Thymus (tissue), 11 donors: ENCODE results near the gene GSTA5. TPM values are rescaled to one million over a fixed set of nuclear protein-coding genes. Genes with fewer than 3 reads are reported as not detected.
"Not testable (repeated sequence)": the region's sequence is repeated elsewhere in the genome, so short reads cannot be mapped to it uniquely, and the experiment has no call there.

Source experiments
- DNase-seq, 9 donors: peaks; one replicate each; pipeline ENCODE4 v3.0.0-alpha.2; 2013; ENCODE audit warnings: low spot score in 9 of 9, low read depth in 6 of 9, missing footprints in 1 of 9
- H3K27ac ChIP-seq, 2 donors: one replicate each; pipeline ENCODE4 v1.5.1; 2013; ENCODE audit warnings: control low read depth in 1 of 2, low read depth in 1 of 2, low read length in 1 of 2, mild to moderate bottlenecking in 1 of 2, moderate library complexity in 1 of 2
- H3K27me3 ChIP-seq, 2 donors: one replicate each; pipeline ENCODE4 v1.5.1; 2013; ENCODE audit warnings: low read length in 1 of 2; ENCODE audit not compliant: control insufficient read depth in 2 of 2, insufficient read depth in 1 of 2
- H3K36me3 ChIP-seq, 2 donors: one replicate each; pipeline ENCODE4 v1.5.1; 2013; ENCODE audit warnings: low read length in 1 of 2, mild to moderate bottlenecking in 1 of 2, moderate library complexity in 1 of 2; ENCODE audit not compliant: control insufficient read depth in 2 of 2, insufficient read depth in 2 of 2
- H3K4me1 ChIP-seq, 2 donors: one replicate each; pipeline ENCODE4 v1.5.1; 2013; ENCODE audit warnings: low read length in 2 of 2; ENCODE audit not compliant: control insufficient read depth in 2 of 2, insufficient read depth in 2 of 2
- H3K4me3 ChIP-seq, 2 donors: one replicate each; pipeline ENCODE4 v1.5.1; 2013; ENCODE audit warnings: low read length in 2 of 2, control low read depth in 1 of 2, mild to moderate bottlenecking in 1 of 2
- H3K9me3 ChIP-seq, 2 donors: one replicate each; pipeline ENCODE4 v1.5.1; 2013; ENCODE audit warnings: low read length in 1 of 2, mild to moderate bottlenecking in 1 of 2; ENCODE audit not compliant: control insufficient read depth in 2 of 2, insufficient read depth in 1 of 2
- WGBS: extraction: QIAGEN DNeasy Blood & Tissue Kit; methylation state at CpG from one replicate; pipeline ENCODE4 v1.1.7; 2013; 5-methylcytosine and 5-hydroxymethylcytosine counted together
- polyA plus RNA-seq: library from polyadenylated mRNA; stranded (reverse); fragments of 200-250 nt; gene quantifications from one replicate; pipeline ENCODE4 v1.2.3, GENCODE V29; 2013
- total RNA-seq: library from RNA; stranded (reverse); fragments of 120-200 nt; gene quantifications from one replicate; pipeline ENCODE4 v1.2.4, GENCODE V29; 2013
- donor health status: healthy.

The GSTA5 gene
- total and polyA plus RNA-seq, 2 donors: not detected

- Histone ChIP-seq H3K27me3 (peaks cover 0 to 2% of the 10 kb centered on the region in 2 donors), H3K4me1 (no peaks in the 10 kb centered on the region), H3K4me3 (no peak overlapping the region), H3K27ac (no peak overlapping the region), H3K36me3 (no peaks in the 10 kb centered on the region), H3K9me3 (no peaks in the 10 kb centered on the region)
- WGBS: 92% methylated on average over 1 of the region's 1 CpG
- no peak for DNase-seq
Observed at GRCh38 chr6:52846002-52846401, 5.4 kb upstream of the GSTA5 start.

- no peak for DNase-seq
- WGBS: 97% methylated on average over 4 of the region's 4 CpGs
- Histone ChIP-seq H3K4me1 (no peaks in the 10 kb centered on the region), H3K27me3 (no peaks in the 10 kb centered on the region), H3K36me3 (no peaks in the 10 kb centered on the region), H3K27ac (no peak overlapping the region), H3K4me3 (no peak overlapping the region), H3K9me3 (no peaks in the 10 kb centered on the region)
Observed at GRCh38 chr6:52843605-52844004, 3.0 kb upstream of the GSTA5 start.

DNA sequence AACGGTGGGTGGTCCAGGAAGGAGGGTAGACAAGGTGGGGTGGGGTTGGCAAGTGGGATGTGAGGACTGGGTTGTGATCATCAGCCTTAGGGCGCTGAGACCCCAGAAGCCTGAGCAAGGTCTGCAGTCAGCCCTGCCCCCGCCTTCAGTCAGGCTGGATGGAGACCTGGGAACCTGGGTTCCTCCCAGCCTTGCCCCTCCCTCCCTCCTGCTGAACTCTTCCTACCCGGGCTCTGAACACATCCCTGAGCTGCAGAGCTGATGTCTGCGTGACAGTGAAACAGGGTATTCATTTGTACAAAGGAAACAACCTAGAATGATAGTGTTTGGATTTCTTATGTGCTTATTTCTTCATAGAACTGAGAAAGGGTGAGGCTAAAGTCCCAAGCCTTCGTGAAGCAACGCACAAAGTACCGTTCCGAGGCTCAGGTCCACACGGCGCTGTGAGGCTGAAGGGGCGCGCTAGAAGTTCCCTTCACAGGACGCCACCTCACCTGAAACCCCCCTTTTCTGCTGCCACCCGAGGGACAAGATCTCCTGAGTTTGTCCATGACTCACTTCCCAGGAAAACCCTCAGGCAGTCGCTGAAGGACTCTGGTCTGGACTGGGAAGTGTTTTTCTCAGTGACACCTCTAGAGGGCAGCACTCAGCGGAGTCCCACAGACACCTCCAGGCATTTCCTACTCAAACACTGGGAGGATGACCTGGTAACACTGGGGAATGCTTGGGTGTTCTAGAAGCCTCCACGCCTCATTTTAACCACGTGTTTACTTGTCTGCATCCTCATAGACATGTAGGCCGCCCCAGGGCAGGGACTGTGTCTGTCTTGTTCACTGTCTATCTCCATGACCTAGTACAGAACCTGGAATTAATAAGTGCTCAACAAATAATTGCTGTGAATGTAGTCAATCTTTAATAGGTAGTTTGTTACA, 1.2 kb downstream of the GSTA5 start:
- no peaks in the 10 kb centered on the region for H3K9me3 ChIP-seq
- DNase-seq: peak in 7 of 9 donors; percentile 11 to 53 (median 15)
- WGBS: 67% methylated on average over 20 of the region's 20 CpGs
- no peaks in the 10 kb centered on the region for H3K36me3 ChIP-seq
- no peaks in the 10 kb centered on the region for H3K27me3 ChIP-seq
- no peaks in the 10 kb centered on the region for H3K4me1 ChIP-seq
- no peak overlapping the region for H3K27ac ChIP-seq
- no peak overlapping the region for H3K4me3 ChIP-seq

GRCh38 chr6:52834481-52834880, 6.1 kb downstream of the GSTA5 start:
- H3K27me3 ChIP-seq: no peaks in the 10 kb centered on the region
- WGBS: 98% methylated on average over 1 of the region's 1 CpG
- H3K27ac ChIP-seq: no peak overlapping the region
- DNase-seq: no peak
- H3K36me3 ChIP-seq: no peaks in the 10 kb centered on the region
- no peaks in the 10 kb centered on the region for H3K4me1 ChIP-seq
- H3K9me3 ChIP-seq: no peaks in the 10 kb centered on the region
- no peak overlapping the region for H3K4me3 ChIP-seq

DNA sequence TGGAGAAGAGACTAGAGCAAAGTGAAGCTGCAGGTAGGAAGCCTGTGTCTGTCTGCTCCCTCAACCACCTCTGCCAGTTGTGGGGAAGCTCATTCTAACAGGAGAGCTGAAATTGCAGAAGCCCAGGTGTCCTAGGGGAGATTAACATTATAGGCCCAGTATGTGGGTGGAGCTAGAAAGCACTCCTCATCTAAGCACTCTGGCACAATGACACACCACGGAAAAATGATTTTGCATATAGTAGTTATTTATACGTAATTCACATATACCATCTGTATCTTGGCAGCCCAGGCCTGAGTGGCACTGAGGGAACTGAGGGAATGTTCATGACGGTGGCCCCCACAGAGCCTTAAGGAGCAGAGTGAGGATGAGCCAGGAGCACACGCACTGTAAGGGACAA, 9.7 kb downstream of the GSTA5 start:
- not testable (repeated sequence) for H3K27ac ChIP-seq, H3K36me3 ChIP-seq, H3K4me3 ChIP-seq, H3K9me3 ChIP-seq, H3K27me3 ChIP-seq, DNase-seq, H3K4me1 ChIP-seq
- WGBS: 97% methylated on average over 4 of the region's 4 CpGs

DNA sequence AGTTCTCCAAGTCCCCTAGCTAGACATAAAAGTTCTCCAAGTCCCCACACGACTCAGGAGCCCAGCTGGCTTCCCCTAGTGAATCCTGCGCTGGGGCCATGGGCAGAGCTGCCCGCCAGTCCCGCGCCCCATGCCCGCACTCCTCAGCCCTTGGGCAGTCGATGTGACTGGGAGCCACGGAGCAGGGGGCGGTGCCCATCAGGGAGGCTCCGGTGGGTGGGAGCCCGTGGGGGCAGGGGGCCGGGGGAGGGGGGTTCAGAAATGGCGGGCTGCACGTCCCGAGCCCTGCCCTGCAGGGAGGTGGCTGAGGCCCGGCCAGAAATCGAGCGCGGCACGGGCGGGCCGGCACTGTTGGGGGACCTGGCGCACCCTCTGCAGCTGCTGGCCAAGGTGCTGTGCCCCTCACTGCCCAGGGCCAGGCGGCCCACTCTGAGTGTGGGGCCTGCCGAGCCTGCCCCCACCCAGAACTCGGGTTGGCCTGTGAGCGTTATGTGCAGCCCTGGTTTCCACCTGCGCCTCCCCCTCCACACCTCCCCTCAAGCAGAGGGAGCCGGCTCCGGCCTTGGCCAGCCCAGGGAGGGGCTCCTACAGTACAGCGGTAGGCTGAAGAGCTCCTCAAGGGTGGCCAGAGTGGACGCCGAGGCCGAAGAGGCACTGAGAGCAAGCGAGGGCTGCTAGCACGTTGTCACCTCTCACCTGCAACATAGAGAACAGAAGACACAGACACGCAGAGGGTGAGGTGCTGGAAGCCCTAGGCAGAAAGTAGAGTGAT, 11.4 kb downstream of the GSTA5 start:
- H3K27ac ChIP-seq: no peak overlapping the region
- H3K4me3 ChIP-seq: no peak overlapping the region
- no peaks in the 10 kb centered on the region for H3K36me3 ChIP-seq
- H3K9me3 ChIP-seq: no peaks in the 10 kb centered on the region
- 93% methylated on average over 37 of the region's 37 CpGs for WGBS
- no peaks in the 10 kb centered on the region for H3K27me3 ChIP-seq
- DNase-seq: no peak
- H3K4me1 ChIP-seq: no peaks in the 10 kb centered on the region

GRCh38 chr6:52828621-52829020, 12.0 kb downstream of the GSTA5 start:
- not testable (repeated sequence) for H3K36me3 ChIP-seq, H3K4me3 ChIP-seq, H3K27me3 ChIP-seq, H3K9me3 ChIP-seq, H3K4me1 ChIP-seq, H3K27ac ChIP-seq, DNase-seq
- WGBS: 96% methylated on average over 4 of the region's 4 CpGs

DNA sequence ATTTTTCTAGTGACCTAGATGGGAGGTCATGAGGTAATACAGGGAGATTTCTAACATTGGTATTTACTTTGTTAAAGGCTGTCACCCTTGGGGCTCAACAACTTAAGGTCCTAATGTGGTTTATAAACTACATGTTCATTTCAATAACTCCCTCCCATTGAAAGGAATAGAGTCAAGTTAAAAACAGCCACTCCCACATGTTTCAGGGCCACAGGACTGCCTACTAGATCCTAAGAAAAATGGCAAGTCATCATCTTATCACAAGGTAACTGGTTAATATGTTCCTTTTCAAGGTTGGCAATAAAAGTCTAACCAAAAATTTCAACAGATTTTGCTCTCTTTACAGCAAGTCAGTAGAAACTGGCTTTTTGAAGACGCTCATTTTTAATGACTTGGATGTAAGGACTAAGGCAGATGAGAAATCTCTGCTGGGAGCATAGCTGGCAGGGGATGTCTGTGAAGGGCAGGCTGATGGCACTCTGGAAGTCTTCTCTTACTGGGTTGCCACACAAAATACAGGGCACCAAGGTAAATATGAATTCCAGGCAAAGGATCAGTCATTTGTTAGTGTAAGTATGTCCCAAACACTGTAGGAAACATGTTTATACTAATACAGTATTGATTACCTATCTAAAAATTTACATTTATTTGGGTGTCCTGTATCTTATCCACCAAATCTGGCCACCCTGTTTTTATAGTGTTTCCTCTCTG, 13.4 kb downstream of the GSTA5 start:
- not testable (repeated sequence) for H3K36me3 ChIP-seq, DNase-seq, H3K4me3 ChIP-seq, H3K9me3 ChIP-seq, H3K27ac ChIP-seq, H3K27me3 ChIP-seq, H3K4me1 ChIP-seq
- WGBS: 100% methylated on average over 1 of the region's 1 CpG

GRCh38 chr6:52826513-52826912, 14.1 kb downstream of the GSTA5 start:
- no peak overlapping the region for H3K4me3 ChIP-seq
- 60% methylated on average over 1 of the region's 1 CpG for WGBS
- H3K4me1 ChIP-seq: no peaks in the 10 kb centered on the region
- H3K9me3 ChIP-seq: no peaks in the 10 kb centered on the region
- no peak for DNase-seq
- no peaks in the 10 kb centered on the region for H3K36me3 ChIP-seq
- no peak overlapping the region for H3K27ac ChIP-seq
- no peaks in the 10 kb centered on the region for H3K27me3 ChIP-seq
